A673 (cell line): ENCODE data around the gene HMCN1. TPM values are rescaled to one million over a fixed set of nuclear protein-coding genes. Genes with fewer than 3 reads are reported as not detected.
A peak's percentile ranks its signal among the peaks of the same experiment; 100 is the strongest.

ENCODE experiments used
- BruUV-seq: library from RNA; stranded (reverse); fragments of 400-500 nt; replicated peaks from 2 replicates; lab custom pipeline; 2021; lab: Mats Ljungman, UMichigan
- CTCF ChIA-PET: fragments of 300-600 bp; sonication (Branson Sonifier 250); formaldehyde crosslinking; loops from one replicate; lab custom pipeline; 2022; ENCODE audit warnings: antibody characterized with exemption; lab: Charles Lee
- POLR2A ChIA-PET: fragments of 300-600 bp; sonication (Branson Sonifier 250); formaldehyde crosslinking; loops from one replicate; lab custom pipeline; 2022; ENCODE audit warnings: antibody characterized with exemption; ENCODE audit not compliant: low non-redundant PET; lab: Charles Lee
- DNase-seq: peaks from one replicate; pipeline ENCODE4 v3.0.0-alpha.2; 2015; ENCODE audit warnings: low spot score
- H3K27ac ChIP-seq: fragments of 200-600 bp; sonication (generic); 2 replicates; pipeline ENCODE4 v1.5.1; 2016; ENCODE audit warnings: mixed run types, low read depth, mild to moderate bottlenecking, mixed read lengths, antibody characterized with exemption, low read length; ENCODE audit not compliant: poor library complexity, severe bottlenecking
- H3K27me3 ChIP-seq: fragments of 200-600 bp; sonication (generic); replicated peaks from 2 replicates; pipeline ENCODE4 v1.6.1; 2017; ENCODE audit warnings: mixed run types, low read depth, mild to moderate bottlenecking, mixed read lengths, antibody characterized with exemption, low read length; ENCODE audit not compliant: insufficient read depth, poor library complexity
- H3K36me3 ChIP-seq: fragments of 200-600 bp; sonication (generic); 2 replicates; pipeline ENCODE4 v1.6.1; 2016; ENCODE audit warnings: mixed run types, mild to moderate bottlenecking, mixed read lengths, antibody characterized with exemption, low read length; ENCODE audit not compliant: insufficient read depth, poor library complexity, severe bottlenecking
- H3K4me1 ChIP-seq: fragments of 200-600 bp; sonication (generic); 2 replicates; pipeline ENCODE4 v1.6.1; 2017; ENCODE audit warnings: mixed run types, mild to moderate bottlenecking, mixed read lengths, antibody characterized with exemption, low read length; ENCODE audit not compliant: insufficient read depth, poor library complexity, severe bottlenecking
- H3K4me3 ChIP-seq: fragments of 200-600 bp; sonication (generic); 2 replicates; pipeline ENCODE4 v1.5.1; 2016; ENCODE audit warnings: low read depth, mixed run types, mild to moderate bottlenecking, mixed read lengths, low read length; ENCODE audit not compliant: poor library complexity, severe bottlenecking
- H3K9me3 ChIP-seq: fragments of 200-600 bp; sonication (generic); 2 replicates; pipeline ENCODE4 v1.6.1; 2016; ENCODE audit warnings: mixed run types, low read depth, mild to moderate bottlenecking, mixed read lengths, antibody characterized with exemption, low read length; ENCODE audit not compliant: poor library complexity, severe bottlenecking
- CTCF ChIP-seq: fragments of 300-800, 200-600 bp; sonication (generic); conservative IDR thresholded peaks from 2 replicates; pipeline ENCODE4 v1.5.1; 2017; ENCODE audit warnings: low read depth, mild to moderate bottlenecking, antibody characterized with exemption, low read length, moderate library complexity, mixed read lengths
- EZH2 ChIP-seq: fragments of 200-600 bp; sonication (generic); IDR thresholded peaks from 2 replicates; pipeline ENCODE4 v1.6.1; 2017; ENCODE audit warnings: borderline replicate concordance, low read depth, mild to moderate bottlenecking, mixed read lengths, antibody characterized with exemption, low read length; ENCODE audit not compliant: poor library complexity, severe bottlenecking
- intact Hi-C: fragments of 100-400 bp; cut with micrococcal nuclease; formaldehyde crosslinking; loops from one replicate; pipeline ENCODE4 v1.10.0; 2022; ENCODE audit not compliant: unreplicated experiment
- total RNA-seq: library from RNA; stranded (reverse); gene quantifications from 2 replicates; pipeline ENCODE4 v1.2.3, GENCODE V29; 2021

The HMCN1 gene
- total RNA-seq, 1 experiment from 2014 or later = 134 TPM

GRCh38 chr1:185811073-185811709, 77.0 kb downstream of the HMCN1 start:
- ChIA-PET CTCF (no interaction called here), POLR2A (no interaction called here)
- Histone ChIP-seq H3K4me1 (peaks cover 83% of the 10 kb centered on the region), H3K27me3 (no peaks in the 10 kb centered on the region), H3K4me3 (no peak overlapping the region), H3K27ac (peak overlapping the region; percentile 63), H3K36me3 (peaks cover 7% of the 10 kb centered on the region), H3K9me3 (no peaks in the 10 kb centered on the region)
- intact Hi-C loops = loop anchor here (5.0 to 10.0 kb wide), 3 partner anchors 79 to 401 kb away; partner anchors contain the start of gene HMCN1
- no TSS peak for BruUV-seq
- peak; percentile 56 for DNase-seq
- TF ChIP-seq CTCF = no peak
- TF ChIP-seq EZH2 = no peak

- peaks cover 74% of the 10 kb centered on the region for H3K4me1 ChIP-seq
- no peak for DNase-seq
- no peak overlapping the region for H3K27ac ChIP-seq
- BruUV-seq = no TSS peak
- CTCF ChIA-PET = interaction anchor here (0.7 to 1.1 kb wide), 2 partner anchors 43 to 45 kb away, joined by 3 to 7 read pairs; no protein-coding TSS in a partner anchor
- H3K36me3 ChIP-seq = no peaks in the 10 kb centered on the region
- H3K4me3 ChIP-seq = no peak overlapping the region
- no peaks in the 10 kb centered on the region for H3K27me3 ChIP-seq
- H3K9me3 ChIP-seq = no peaks in the 10 kb centered on the region
- POLR2A ChIA-PET = no interaction called here
- intact Hi-C loops = loop anchor here (5.0 to 10.0 kb wide), 3 partner anchors 81 to 399 kb away; partner anchors contain the start of gene HMCN1
- TF ChIP-seq CTCF = no peak
Observed at GRCh38 chr1:185812934-185813333, 78.7 kb downstream of the HMCN1 start.

GRCh38 chr1:185813401-185813979, 79.3 kb downstream of the HMCN1 start:
- peak; percentile 85 for DNase-seq
- peaks cover 73% of the 10 kb centered on the region for H3K4me1 ChIP-seq
- TF ChIP-seq EZH2 = no peak
- TF ChIP-seq CTCF = peak; percentile 86
- no peaks in the 10 kb centered on the region for H3K27me3 ChIP-seq
- BruUV-seq = no TSS peak
- ChIA-PET POLR2A (no interaction called here), CTCF (interaction anchor here (0.7 to 1.1 kb wide), 2 partner anchors 42 to 44 kb away, joined by 3 to 7 read pairs; no protein-coding TSS in a partner anchor)
- peak overlapping the region; percentile 29 for H3K27ac ChIP-seq
- H3K4me3 ChIP-seq = no peak overlapping the region
- H3K9me3 ChIP-seq = no peaks in the 10 kb centered on the region
- intact Hi-C loops = loop anchor here (5.0 to 10.0 kb wide), 3 partner anchors 81 to 399 kb away; partner anchors contain the start of gene HMCN1
- no peaks in the 10 kb centered on the region for H3K36me3 ChIP-seq
